Endothelial cell of umbilical vein (primary cell): ENCODE data around the gene CCL8. TPM values are rescaled to one million over a fixed set of nuclear protein-coding genes. Genes with fewer than 3 reads are reported as not detected.

ENCODE experiments used
- BruUV-seq: library from RNA; stranded (reverse); fragments of 400-500 nt; replicated peaks from 2 replicates; lab custom pipeline; 2021; lab: Mats Ljungman, UMichigan
- CTCF ChIA-PET: fragments of 300-600, 350-600 bp; sonication (Branson Sonifier 250); formaldehyde crosslinking; loops from one replicate; lab custom pipeline; 2021; ENCODE audit warnings: antibody characterized with exemption, inconsistent platforms; lab: Charles Lee
- POLR2A ChIA-PET: fragments of 300-600, 350-600 bp; sonication (Branson Sonifier 250); formaldehyde crosslinking; loops from one replicate; lab custom pipeline; 2021; ENCODE audit warnings: antibody characterized with exemption, inconsistent platforms; lab: Charles Lee
- DNase-seq: peaks from one replicate; pipeline ENCODE4 v3.0.0-alpha.2; 2011; ENCODE audit warnings: low read depth, low spot score
- FAIRE-seq: peaks from 2 replicates; lab custom pipeline; 2011; peaks lifted over from hg19 to GRCh38; lab: Jason Lieb, UNC
- H2AFZ ChIP-seq: 2 replicates; pipeline ENCODE4 v1.6.0; 2012; ENCODE audit warnings: low read depth, low read length, control low read depth, inconsistent platforms
- H3K27ac ChIP-seq: 2 replicates; pipeline ENCODE4 v1.5.1; 2011; ENCODE audit warnings: low read depth, mild to moderate bottlenecking, control low read depth, low read length, moderate library complexity; ENCODE audit not compliant: insufficient read depth
- H3K27me3 ChIP-seq, 2 experiments: 2 replicates each; pipeline versions ENCODE4 v1.6.0 to v1.6.1; 2011; ENCODE audit warnings: low read length in 2 of 2, mixed read lengths in 1 of 2; ENCODE audit not compliant: control insufficient read depth in 2 of 2, insufficient read depth in 2 of 2
- H3K36me3 ChIP-seq, 2 experiments: 2 replicates in 1 of 2; 3 replicates in 1 of 2; pipeline ENCODE4 v1.5.1; 2011; ENCODE audit warnings: low read length in 2 of 2, mild to moderate bottlenecking in 1 of 2, moderate library complexity in 1 of 2; ENCODE audit not compliant: control insufficient read depth in 2 of 2, insufficient read depth in 2 of 2; ENCODE audit errors: extremely low read depth in 1 of 2
- H3K4me1 ChIP-seq: 3 replicates; pipeline ENCODE4 v1.5.1; 2011; ENCODE audit warnings: mild to moderate bottlenecking, low read length; ENCODE audit not compliant: control insufficient read depth, insufficient read depth; ENCODE audit errors: extremely low read depth
- H3K4me2 ChIP-seq: 2 replicates; pipeline ENCODE4 v1.6.1; 2011; ENCODE audit warnings: low read length, control low read depth, mixed read lengths; ENCODE audit not compliant: insufficient read depth
- H3K4me3 ChIP-seq, 3 experiments: fragments of 200-600 bp in 1 of 3; sonication (generic), shearing (Covaris generic) in 1 of 3; replicated peaks in 1 of 3; 2 replicates each; pipeline ENCODE4 v1.5.1; 2011 to 2016; ENCODE audit warnings: control low read depth in 3 of 3, low read length in 3 of 3, mild to moderate bottlenecking in 2 of 3, inconsistent platforms in 1 of 3, low read depth in 1 of 3, moderate library complexity in 1 of 3; ENCODE audit not compliant: insufficient read depth in 1 of 3
- H3K79me2 ChIP-seq: 2 replicates; pipeline ENCODE4 v1.6.0; 2012; ENCODE audit warnings: low read length, inconsistent platforms; ENCODE audit not compliant: control insufficient read depth, insufficient read depth
- H3K9ac ChIP-seq: replicated peaks from 2 replicates; pipeline ENCODE3; 2011; ENCODE audit warnings: low read length, control low read depth; ENCODE audit not compliant: insufficient read depth; ENCODE audit errors: extremely low read depth
- H3K9me1 ChIP-seq: replicated peaks from 3 replicates; pipeline ENCODE4 v1.6.0; 2011; ENCODE audit warnings: mild to moderate bottlenecking, low read length; ENCODE audit not compliant: control insufficient read depth, insufficient read depth; ENCODE audit errors: extremely low read depth
- H3K9me3 ChIP-seq: replicated peaks from 2 replicates; pipeline ENCODE4 v1.5.1; 2012; ENCODE audit warnings: low read length, inconsistent platforms; ENCODE audit not compliant: control insufficient read depth, insufficient read depth
- H4K20me1 ChIP-seq: replicated peaks from 2 replicates; pipeline ENCODE3; 2011; ENCODE audit warnings: mild to moderate bottlenecking, low read length; ENCODE audit not compliant: control insufficient read depth, insufficient read depth; ENCODE audit errors: extremely low read depth
- CTCF ChIP-seq, 2 donors: IDR thresholded peaks; 1 replicate in 1 of 2; 2 replicates in 1 of 2; pipeline ENCODE4 v1.5.1; 2011; ENCODE audit warnings: low read length in 2 of 2, mild to moderate bottlenecking in 2 of 2, moderate library complexity in 2 of 2, control low read depth in 1 of 2, inconsistent platforms in 1 of 2, low read depth in 1 of 2; ENCODE audit not compliant: insufficient read depth in 1 of 2; ENCODE audit errors: extremely low read depth in 1 of 2
- GATA2 ChIP-seq: IDR thresholded peaks from 2 replicates; pipeline ENCODE4 v1.7.0; 2011; ENCODE audit warnings: low read depth, mild to moderate bottlenecking, moderate library complexity, mixed read lengths, low read length; ENCODE audit not compliant: insufficient read length, insufficient read depth
- JUN ChIP-seq: IDR thresholded peaks from 2 replicates; pipeline ENCODE4 v1.6.1; 2011; ENCODE audit warnings: borderline replicate concordance, low read depth; ENCODE audit not compliant: insufficient read length, insufficient read depth
- MAX ChIP-seq: IDR thresholded peaks from 2 replicates; pipeline ENCODE4 v1.6.1; 2011; ENCODE audit not compliant: insufficient read depth, insufficient read length
- MYC ChIP-seq: IDR thresholded peaks from one replicate; pipeline ENCODE4 v1.6.1; 2011; ENCODE audit warnings: mild to moderate bottlenecking, low read depth, low read length
- POLR2A ChIP-seq: IDR thresholded peaks from 2 replicates; pipeline ENCODE4 v1.6.1; 2012; ENCODE audit warnings: low read depth, mild to moderate bottlenecking, control low read depth, low read length
- POLR2AphosphoS5 ChIP-seq: IDR thresholded peaks from 2 replicates; pipeline ENCODE4 v1.6.1; 2012; ENCODE audit warnings: low read depth, mild to moderate bottlenecking, control low read depth, low read length, moderate library complexity; ENCODE audit not compliant: insufficient read depth
- dilution Hi-C: fragments of 300-500 bp; cut with MboI; formaldehyde crosslinking; loops from one replicate; pipeline ENCODE4 v1.15.0; 2019; ENCODE audit warnings: low sequenced_read_pairs; ENCODE audit not compliant: extremely low pct_ligation_motif_present
- intact Hi-C: fragments of 100-400 bp; cut with micrococcal nuclease; formaldehyde crosslinking; loops from one replicate; pipeline ENCODE4 v1.10.0; 2022
- polyA plus RNA-seq, 4 experiments: library from polyadenylated mRNA; depleted of rRNA in 3 of 4; stranded (reverse) in 3 of 4; unstranded in 1 of 4; fragments of >200 nt; gene quantifications; 2 replicates each; pipeline versions ENCODE4 v1.2.1 to v1.2.3, GENCODE V29; 2011 to 2012; ENCODE audit warnings: missing spikeins in 1 of 4
- total RNA-seq: library from RNA; stranded (reverse); gene quantifications from 2 replicates; pipeline ENCODE4 v1.2.3, GENCODE V29; 2021

Gene CCL8
- total and polyA plus RNA-seq, 2 donors (not counting 3 experiments of a cell fraction or from before 2014, with no cell fraction given), result not detected

- ChIA-PET POLR2A (no interaction called here), CTCF (interaction anchor here (0.8 to 2.9 kb wide), 2 partner anchors 9 to 85 kb away, joined by 3 to 7 read pairs; no protein-coding TSS in a partner anchor)
- dilution Hi-C loops, result no loop called here
- H3K9me1 ChIP-seq, result no peaks in the 10 kb centered on the region
- no peak within 1 kb of the TSS for H3K4me3 ChIP-seq
- no peaks in the 10 kb centered on the region for H3K79me2 ChIP-seq
- H3K27me3 ChIP-seq, result peaks cover 10 to 17% of the 10 kb centered on the region in 2 experiments
- no peak for DNase-seq
- no peak within 1 kb of the TSS for H3K4me2 ChIP-seq
- no peak for FAIRE-seq
- intact Hi-C loops, result no loop called here
- no peak within 1 kb of the TSS for H3K9ac ChIP-seq
- no peaks in the 10 kb centered on the region for H3K9me3 ChIP-seq
- peaks cover 5% of the 10 kb centered on the region for H3K4me1 ChIP-seq
- no peak within 1 kb of the TSS for H2AFZ ChIP-seq
- H3K27ac ChIP-seq, result no peak within 1 kb of the TSS
- H4K20me1 ChIP-seq, result no peaks in the 10 kb centered on the region
- no TSS peak for BruUV-seq
- H3K36me3 ChIP-seq, result no peaks in the 10 kb centered on the region
- TF ChIP-seq MYC (no peak), CTCF (IDR thresholded peaks at IDR 0.05; ENCODE audit: extremely low read depth in 1 of 2, insufficient read depth in 1 of 2, low read depth in 1 of 2, low read length in 2 of 2) (no peak), POLR2AphosphoS5 (no peak), JUN (no peak), POLR2A (no peak), MAX (no peak), GATA2 (no peak)
Observed at GRCh38 chr17:34285286-34285792, 33.9 kb upstream of the CCL8 start, which contains the start of gene CCL11. TSS of gene CCL11 (plus strand) at chr17:34285742. CDS start at chr17:34285809, 67 bp downstream.
